Uterus (tissue), 2 donors: ENCODE data around the gene HMGN5.

ENCODE experiments used
- CTCF ChIP-seq, 4 experiments: fragments of 200-600 bp in 2 of 4; fragments of 450-650 bp in 2 of 4; sonication (generic) in 2 of 4; IDR thresholded peaks; one replicate each; pipeline ENCODE4 v1.5.1; 2016 to 2019; ENCODE audit warnings: antibody characterized with exemption in 4 of 4, mild to moderate bottlenecking in 2 of 4, moderate library complexity in 1 of 4
- POLR2A ChIP-seq, 2 donors: fragments of 450-650 bp; IDR thresholded peaks; one replicate each; pipeline ENCODE4 v1.6.1; 2016; ENCODE audit warnings: antibody characterized with exemption in 2 of 2, mild to moderate bottlenecking in 1 of 2, moderate library complexity in 1 of 2

GRCh38 chrX:81174286-81174685, 27.4 kb downstream of the HMGN5 start:
- TF ChIP-seq CTCF (IDR thresholded peaks at IDR 0.05) (peak in 3 of 4 experiments; percentile 23 to 34 (median 32)), POLR2A (IDR thresholded peaks at IDR 0.05) (no peak)
